MM.1S (cell line): ENCODE results near the gene TTC33.

ENCODE experiments used
- DNase-seq: peaks from one replicate; pipeline ENCODE4 v3.0.0-alpha.2; 2015
- H2AFZ ChIP-seq: fragments of 300-600 bp; sonication (generic); 2 replicates; pipeline ENCODE4 v1.6.0; 2016; ENCODE audit warnings: antibody characterized with exemption, low read length
- H3F3A ChIP-seq: fragments of 300-600 bp; sonication (generic); 2 replicates; pipeline ENCODE4 v1.6.1; 2016; ENCODE audit warnings: mild to moderate bottlenecking, antibody characterized with exemption, low read length, moderate library complexity, mixed read lengths; ENCODE audit not compliant: insufficient read depth
- H3K27ac ChIP-seq: fragments of 300-600 bp; sonication (generic); 2 replicates; pipeline ENCODE4 v1.5.1; 2016; ENCODE audit warnings: mild to moderate bottlenecking, low read length
- H3K27me3 ChIP-seq: fragments of 300-600 bp; sonication (generic); replicated peaks from 2 replicates; pipeline ENCODE4 v1.6.0; 2016; ENCODE audit warnings: low read length; ENCODE audit not compliant: insufficient read depth
- H3K36me3 ChIP-seq: fragments of 300-600 bp; sonication (generic); replicated peaks from 2 replicates; pipeline ENCODE4 v1.6.1; 2016; ENCODE audit warnings: mild to moderate bottlenecking, low read length, mixed read lengths; ENCODE audit not compliant: insufficient read depth
- H3K4me1 ChIP-seq: fragments of 300-600 bp; sonication (generic); 2 replicates; pipeline ENCODE4 v1.6.1; 2016; ENCODE audit warnings: low read length, mixed read lengths
- H3K4me2 ChIP-seq: fragments of 300-600 bp; sonication (generic); 2 replicates; pipeline ENCODE4 v1.6.0; 2016; ENCODE audit warnings: low read depth, low read length
- H3K4me3 ChIP-seq: fragments of 300-600 bp; sonication (generic); 2 replicates; pipeline ENCODE4 v1.5.1; 2016; ENCODE audit warnings: low read length, mixed read lengths
- H3K79me2 ChIP-seq: fragments of 300-600 bp; sonication (generic); 2 replicates; pipeline ENCODE4 v1.6.1; 2016; ENCODE audit warnings: mixed run types, low read length, mixed read lengths
- H3K9ac ChIP-seq: fragments of 300-600 bp; sonication (generic); 2 replicates; pipeline ENCODE4 v1.6.1; 2016; ENCODE audit warnings: low read length, mixed read lengths
- H3K9me2 ChIP-seq: fragments of 300-600 bp; sonication (generic); replicated peaks from 2 replicates; pipeline ENCODE4 v1.6.1; 2016; ENCODE audit warnings: mild to moderate bottlenecking, low read length, mixed read lengths; ENCODE audit not compliant: insufficient read depth
- H3K9me3 ChIP-seq: fragments of 300-600 bp; sonication (generic); replicated peaks from 2 replicates; pipeline ENCODE4 v1.6.1; 2016; ENCODE audit warnings: mild to moderate bottlenecking, low read length, mixed read lengths; ENCODE audit not compliant: insufficient read depth
- H4K20me1 ChIP-seq: fragments of 300-600 bp; sonication (generic); 2 replicates; pipeline ENCODE4 v1.6.1; 2016; ENCODE audit warnings: mild to moderate bottlenecking, low read length, moderate library complexity, mixed read lengths; ENCODE audit not compliant: insufficient read depth
- EZH2 ChIP-seq: fragments of 300-600 bp; sonication (generic); optimal IDR thresholded peaks from 2 replicates; pipeline ENCODE3; 2017; ENCODE audit warnings: low read depth, mild to moderate bottlenecking, antibody characterized with exemption, low read length, mixed read lengths
- EZH2phosphoT487 ChIP-seq: fragments of 300-600 bp; sonication (generic); IDR thresholded peaks from 2 replicates; pipeline ENCODE4 v1.6.1; 2018; ENCODE audit warnings: antibody characterized with exemption, low read length
- TF ChIP-seq, protein P1 (sequence below): fragments of 300-600 bp; sonication (generic); IDR thresholded peaks from 2 replicates; pipeline ENCODE4 v1.5.1; 2016; ENCODE audit warnings: antibody characterized with exemption, low read length, mixed read lengths

The TTC33 gene

GRCh38 chr5:40720069-40720468 is 35.7 kb downstream of the TTC33 start:
- Histone ChIP-seq H3K36me3 (no peaks in the 10 kb centered on the region), H3F3A (no peaks in the 10 kb centered on the region), H3K27ac (no peak overlapping the region), H3K4me1 (no peaks in the 10 kb centered on the region), H3K79me2 (no peaks in the 10 kb centered on the region), H3K9me3 (no peaks in the 10 kb centered on the region), H2AFZ (no peak overlapping the region), H3K4me2 (no peak overlapping the region), H3K9ac (no peak overlapping the region), H3K27me3 (no peaks in the 10 kb centered on the region), H4K20me1 (no peaks in the 10 kb centered on the region), H3K9me2 (no peaks in the 10 kb centered on the region), H3K4me3 (no peak overlapping the region)
- no peak for DNase-seq
- TF ChIP-seq, protein P1, sequence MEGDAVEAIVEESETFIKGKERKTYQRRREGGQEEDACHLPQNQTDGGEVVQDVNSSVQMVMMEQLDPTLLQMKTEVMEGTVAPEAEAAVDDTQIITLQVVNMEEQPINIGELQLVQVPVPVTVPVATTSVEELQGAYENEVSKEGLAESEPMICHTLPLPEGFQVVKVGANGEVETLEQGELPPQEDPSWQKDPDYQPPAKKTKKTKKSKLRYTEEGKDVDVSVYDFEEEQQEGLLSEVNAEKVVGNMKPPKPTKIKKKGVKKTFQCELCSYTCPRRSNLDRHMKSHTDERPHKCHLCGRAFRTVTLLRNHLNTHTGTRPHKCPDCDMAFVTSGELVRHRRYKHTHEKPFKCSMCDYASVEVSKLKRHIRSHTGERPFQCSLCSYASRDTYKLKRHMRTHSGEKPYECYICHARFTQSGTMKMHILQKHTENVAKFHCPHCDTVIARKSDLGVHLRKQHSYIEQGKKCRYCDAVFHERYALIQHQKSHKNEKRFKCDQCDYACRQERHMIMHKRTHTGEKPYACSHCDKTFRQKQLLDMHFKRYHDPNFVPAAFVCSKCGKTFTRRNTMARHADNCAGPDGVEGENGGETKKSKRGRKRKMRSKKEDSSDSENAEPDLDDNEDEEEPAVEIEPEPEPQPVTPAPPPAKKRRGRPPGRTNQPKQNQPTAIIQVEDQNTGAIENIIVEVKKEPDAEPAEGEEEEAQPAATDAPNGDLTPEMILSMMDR = no peak
- TF ChIP-seq EZH2phosphoT487 = no peak
- TF ChIP-seq EZH2 = no peak

- Histone ChIP-seq H3K9me3 (no peaks in the 10 kb centered on the region), H3F3A (no peaks in the 10 kb centered on the region), H3K4me1 (no peaks in the 10 kb centered on the region), H2AFZ (no peak overlapping the region), H4K20me1 (no peaks in the 10 kb centered on the region), H3K27ac (no peak overlapping the region), H3K27me3 (no peaks in the 10 kb centered on the region), H3K9me2 (no peaks in the 10 kb centered on the region), H3K4me2 (no peak overlapping the region), H3K36me3 (no peaks in the 10 kb centered on the region), H3K4me3 (no peak overlapping the region), H3K9ac (no peak overlapping the region), H3K79me2 (no peaks in the 10 kb centered on the region)
- TF ChIP-seq EZH2 = no peak
- TF ChIP-seq, protein P1 = no peak
- TF ChIP-seq EZH2phosphoT487 = no peak
- no peak for DNase-seq
Observed at GRCh38 chr5:40717281-40717680, 38.5 kb downstream of the TTC33 start.

DNA sequence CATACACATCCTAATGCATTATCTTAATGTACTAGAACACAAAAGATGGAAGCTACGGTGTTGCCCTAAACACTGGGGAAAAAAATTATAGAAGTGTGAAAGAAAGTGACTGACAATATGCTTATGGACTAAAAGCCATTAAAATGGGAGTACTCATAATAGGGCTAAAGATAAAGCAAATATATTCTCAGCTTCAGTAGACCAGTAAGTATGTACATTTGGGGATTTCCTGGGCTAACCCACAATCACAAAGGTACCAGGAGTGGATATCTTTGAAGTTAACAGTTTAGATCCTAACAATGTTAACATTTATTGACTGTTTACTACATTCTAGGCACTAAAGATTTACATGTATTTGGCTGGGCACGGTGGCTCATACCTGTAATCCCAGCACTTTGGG is 39.2 kb downstream of the TTC33 start:
- Histone ChIP-seq H3K9me3 (no peaks in the 10 kb centered on the region), H3K4me1 (no peaks in the 10 kb centered on the region), H2AFZ (no peak overlapping the region), H3K79me2 (no peaks in the 10 kb centered on the region), H3F3A (no peaks in the 10 kb centered on the region), H3K9ac (no peak overlapping the region), H3K27me3 (no peaks in the 10 kb centered on the region), H3K36me3 (no peaks in the 10 kb centered on the region), H3K4me2 (no peak overlapping the region), H3K27ac (no peak overlapping the region), H3K4me3 (no peak overlapping the region), H4K20me1 (no peaks in the 10 kb centered on the region), H3K9me2 (no peaks in the 10 kb centered on the region)
- DNase-seq = no peak
- no peak for TF ChIP-seq EZH2
- TF ChIP-seq, protein P1 = no peak
- TF ChIP-seq EZH2phosphoT487 = no peak

- H3K27ac ChIP-seq = no peak overlapping the region
- H4K20me1 ChIP-seq = no peaks in the 10 kb centered on the region
- TF ChIP-seq EZH2phosphoT487 = no peak
- TF ChIP-seq, protein P1 = peak; percentile 8; the same call in 1 of the 2 replicates
- no peak overlapping the region for H2AFZ ChIP-seq
- no peak for DNase-seq
- no peaks in the 10 kb centered on the region for H3K27me3 ChIP-seq
- H3K9ac ChIP-seq = no peak overlapping the region
- no peaks in the 10 kb centered on the region for H3K36me3 ChIP-seq
- no peaks in the 10 kb centered on the region for H3F3A ChIP-seq
- H3K79me2 ChIP-seq = no peaks in the 10 kb centered on the region
- H3K4me3 ChIP-seq = no peak overlapping the region
- H3K9me3 ChIP-seq = no peaks in the 10 kb centered on the region
- H3K4me1 ChIP-seq = no peaks in the 10 kb centered on the region
- H3K4me2 ChIP-seq = no peak overlapping the region
- H3K9me2 ChIP-seq = no peaks in the 10 kb centered on the region
Observed at GRCh38 chr5:40716000-40716399, 39.8 kb downstream of the TTC33 start.
